ENCODE data around the gene L2HGDH.

GRCh38 chr14:50357124-50357523 is 45.1 kb upstream of the L2HGDH start:
- TF ChIP-seq, protein P1, sequence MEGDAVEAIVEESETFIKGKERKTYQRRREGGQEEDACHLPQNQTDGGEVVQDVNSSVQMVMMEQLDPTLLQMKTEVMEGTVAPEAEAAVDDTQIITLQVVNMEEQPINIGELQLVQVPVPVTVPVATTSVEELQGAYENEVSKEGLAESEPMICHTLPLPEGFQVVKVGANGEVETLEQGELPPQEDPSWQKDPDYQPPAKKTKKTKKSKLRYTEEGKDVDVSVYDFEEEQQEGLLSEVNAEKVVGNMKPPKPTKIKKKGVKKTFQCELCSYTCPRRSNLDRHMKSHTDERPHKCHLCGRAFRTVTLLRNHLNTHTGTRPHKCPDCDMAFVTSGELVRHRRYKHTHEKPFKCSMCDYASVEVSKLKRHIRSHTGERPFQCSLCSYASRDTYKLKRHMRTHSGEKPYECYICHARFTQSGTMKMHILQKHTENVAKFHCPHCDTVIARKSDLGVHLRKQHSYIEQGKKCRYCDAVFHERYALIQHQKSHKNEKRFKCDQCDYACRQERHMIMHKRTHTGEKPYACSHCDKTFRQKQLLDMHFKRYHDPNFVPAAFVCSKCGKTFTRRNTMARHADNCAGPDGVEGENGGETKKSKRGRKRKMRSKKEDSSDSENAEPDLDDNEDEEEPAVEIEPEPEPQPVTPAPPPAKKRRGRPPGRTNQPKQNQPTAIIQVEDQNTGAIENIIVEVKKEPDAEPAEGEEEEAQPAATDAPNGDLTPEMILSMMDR (conservative IDR thresholded peaks at IDR 0.05; ENCODE audit: low read depth, low read length): no peak
- no peak for TF ChIP-seq EZH2 (IDR thresholded peaks at IDR 0.05; ENCODE audit: low read length, unreplicated experiment)

Measured in PC-3 (cell line).